Kidney capillary endothelial cell (primary cell): ENCODE measurements around the gene NCOA6.
"Not testable (repeated sequence)": the region's sequence is repeated elsewhere in the genome, so short reads cannot be mapped to it uniquely, and the experiment has no call there.

Source experiments
- DNase-seq: peaks from one replicate; pipeline ENCODE4 v3.0.0-alpha.2; 2018; ENCODE audit warnings: low spot score

NCOA6 gene

GRCh38 chr20:34719242-34720017, 106.0 kb downstream of the NCOA6 start:
- not testable (repeated sequence) for DNase-seq

- no peak for DNase-seq
These were observed 108.0 kb downstream of the NCOA6 start for GRCh38 chr20:34717230-34718095.

GRCh38 chr20:34716921-34717229, 108.6 kb downstream of the NCOA6 start:
- DNase-seq, result no peak

DNA sequence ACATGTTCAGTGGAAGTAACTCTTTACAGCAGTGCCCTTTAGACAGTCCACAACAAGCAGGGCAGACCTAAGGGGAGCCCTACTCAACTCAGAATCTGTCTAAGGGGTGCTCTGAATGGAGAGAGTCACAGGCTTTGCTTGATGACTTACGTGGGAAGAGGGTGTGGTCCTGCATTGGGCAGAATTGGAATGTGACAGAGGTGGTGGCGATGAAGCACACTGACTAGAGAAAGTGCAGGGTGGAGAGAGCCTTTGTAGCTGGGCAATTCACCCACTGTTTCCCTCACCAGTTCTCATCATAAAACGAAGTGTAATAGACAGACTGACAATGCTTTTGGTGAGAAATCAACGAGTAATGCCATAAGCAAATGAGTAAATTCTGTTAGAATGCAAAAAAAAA, 110.1 kb downstream of the NCOA6 start:
- no peak for DNase-seq

DNA sequence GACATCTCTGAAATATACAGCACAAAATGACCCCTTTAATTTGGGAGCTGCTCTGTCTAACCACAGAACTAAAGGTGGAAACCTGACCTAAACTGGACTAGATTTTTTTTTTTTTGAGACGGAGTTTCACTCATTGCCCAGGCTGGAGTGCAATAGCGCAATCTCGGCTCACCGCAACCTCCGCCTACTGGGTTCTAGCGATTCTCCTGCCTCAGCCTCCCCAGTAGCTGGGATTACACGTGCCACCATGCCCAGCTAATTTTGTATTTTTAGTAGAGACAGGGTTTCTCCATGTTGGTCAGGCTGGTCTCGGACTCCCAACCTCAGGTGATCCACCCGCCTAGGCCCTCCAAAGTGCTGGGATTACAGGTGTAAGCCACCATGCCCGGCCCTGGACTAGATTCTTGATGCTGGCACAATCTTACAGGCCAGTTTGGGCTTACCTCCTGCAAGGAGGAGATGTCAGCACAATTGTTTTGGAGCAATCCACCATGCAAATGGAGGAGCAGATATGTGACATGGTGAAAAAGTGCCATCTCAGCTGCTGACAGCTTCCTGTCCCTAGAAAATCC, 111.4 kb downstream of the NCOA6 start:
- not testable (repeated sequence) for DNase-seq

GRCh38 chr20:34713194-34713943, 112.1 kb downstream of the NCOA6 start:
- peak; percentile 94 for DNase-seq

DNA sequence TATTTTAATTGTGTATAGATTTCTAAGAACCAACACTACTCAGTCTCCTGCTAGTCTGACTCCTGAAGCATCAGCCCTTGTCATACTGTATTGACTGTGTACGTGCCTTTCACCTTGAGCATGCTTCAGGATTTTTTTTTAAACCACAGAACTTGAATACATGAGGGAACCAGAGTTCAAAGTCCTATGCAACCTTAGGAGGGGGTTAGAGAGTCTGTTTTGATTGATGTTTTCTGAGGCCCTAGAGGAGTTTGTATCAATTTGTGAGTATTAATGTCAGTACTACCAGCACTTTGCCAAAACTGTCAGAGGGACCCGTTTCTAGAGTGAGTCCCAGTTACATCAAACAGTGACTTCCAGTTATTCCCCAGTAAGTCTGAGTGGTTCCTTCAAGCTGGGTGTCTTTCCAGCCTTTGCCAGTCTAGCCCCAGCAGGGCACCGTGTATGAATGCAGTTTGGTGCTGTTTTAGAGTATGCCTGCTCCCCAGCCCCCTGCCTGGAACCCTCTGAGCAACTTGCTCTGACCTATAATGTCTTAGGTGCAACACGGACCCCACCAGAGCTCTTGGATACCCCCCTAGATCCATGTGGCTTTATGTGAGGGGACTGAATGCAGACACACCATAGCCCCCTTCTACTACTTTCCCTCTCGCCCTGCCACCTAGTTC, 112.8 kb downstream of the NCOA6 start:
- no peak for DNase-seq

DNA sequence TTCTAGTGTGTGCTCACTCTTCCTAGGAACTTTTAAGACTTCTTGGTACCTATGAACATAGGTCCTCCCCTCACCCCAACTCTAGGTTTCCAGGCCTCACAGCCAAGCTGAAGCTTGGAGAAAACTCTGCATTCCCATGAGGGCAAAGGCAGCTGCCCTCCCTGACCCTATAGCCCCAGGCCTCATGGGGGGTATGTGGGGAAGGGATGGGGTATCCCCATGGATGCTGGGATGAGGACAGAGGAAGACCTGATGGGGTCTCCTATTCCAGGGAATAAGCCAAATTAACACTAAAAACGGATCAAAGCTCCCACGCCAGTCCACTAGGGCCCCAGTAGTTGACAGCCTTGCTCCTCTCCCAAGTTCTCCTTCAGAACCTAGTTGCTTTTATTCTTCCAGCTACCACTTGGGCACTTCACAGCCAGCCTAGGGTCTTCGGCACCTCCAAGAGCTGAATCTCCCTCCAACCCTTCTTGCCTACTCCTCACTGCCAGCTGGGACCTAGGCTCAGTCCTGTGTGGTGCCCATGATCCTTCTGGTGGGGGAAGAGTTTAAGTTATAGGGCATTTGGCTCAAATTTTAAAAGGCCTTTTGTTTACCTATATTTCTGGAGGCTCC, 113.5 kb downstream of the NCOA6 start:
- DNase-seq, result no peak

DNA sequence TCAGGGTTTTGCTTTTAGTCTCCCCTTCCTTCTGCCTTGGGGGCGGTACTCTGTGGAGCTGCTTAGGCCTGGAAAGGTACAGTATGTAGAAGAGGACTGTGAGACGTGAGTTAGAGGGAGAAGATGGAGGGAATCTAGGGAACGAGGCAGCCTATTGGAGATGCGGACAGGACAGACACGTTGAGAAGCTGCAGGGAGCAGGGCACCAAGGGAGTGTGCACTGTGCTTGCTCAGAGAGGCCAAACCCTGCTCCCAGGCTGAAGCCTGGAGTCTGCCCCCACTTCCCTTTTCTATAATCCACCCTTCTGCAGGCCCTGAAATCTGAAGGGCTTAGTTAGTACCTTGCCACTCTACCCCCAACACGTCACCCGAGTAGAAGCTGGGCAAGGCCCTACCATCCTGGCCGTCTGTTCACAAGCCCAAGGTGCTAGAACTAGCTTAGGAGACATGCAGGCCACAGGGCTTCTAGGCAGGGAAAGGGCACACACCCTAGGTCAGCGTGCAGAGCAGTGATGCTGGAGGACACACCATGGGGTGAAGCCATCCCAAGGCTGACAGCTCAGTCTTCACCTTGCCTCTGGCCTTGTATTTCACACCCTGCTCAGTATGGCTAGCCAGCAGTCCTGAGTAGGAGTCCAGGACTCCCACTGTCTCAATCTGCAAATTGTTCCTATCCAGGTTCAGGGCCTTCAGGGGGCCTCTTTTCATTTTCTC, 114.4 kb downstream of the NCOA6 start:
- DNase-seq, result no peak

DNA sequence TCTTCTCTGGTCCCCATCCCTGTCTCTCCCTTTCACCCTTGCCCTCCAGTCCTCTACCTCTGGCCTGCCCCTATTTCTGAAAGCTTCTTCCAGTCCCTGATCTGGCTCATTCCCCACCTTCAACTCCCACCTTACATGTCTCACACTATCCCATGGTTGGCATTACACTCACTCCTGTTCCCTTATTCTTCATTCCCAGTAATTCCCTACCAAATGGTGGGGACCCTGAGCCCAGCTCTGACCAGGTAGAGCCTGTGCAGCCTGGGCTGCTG, 114.9 kb downstream of the NCOA6 start:
- DNase-seq, result no peak

DNA sequence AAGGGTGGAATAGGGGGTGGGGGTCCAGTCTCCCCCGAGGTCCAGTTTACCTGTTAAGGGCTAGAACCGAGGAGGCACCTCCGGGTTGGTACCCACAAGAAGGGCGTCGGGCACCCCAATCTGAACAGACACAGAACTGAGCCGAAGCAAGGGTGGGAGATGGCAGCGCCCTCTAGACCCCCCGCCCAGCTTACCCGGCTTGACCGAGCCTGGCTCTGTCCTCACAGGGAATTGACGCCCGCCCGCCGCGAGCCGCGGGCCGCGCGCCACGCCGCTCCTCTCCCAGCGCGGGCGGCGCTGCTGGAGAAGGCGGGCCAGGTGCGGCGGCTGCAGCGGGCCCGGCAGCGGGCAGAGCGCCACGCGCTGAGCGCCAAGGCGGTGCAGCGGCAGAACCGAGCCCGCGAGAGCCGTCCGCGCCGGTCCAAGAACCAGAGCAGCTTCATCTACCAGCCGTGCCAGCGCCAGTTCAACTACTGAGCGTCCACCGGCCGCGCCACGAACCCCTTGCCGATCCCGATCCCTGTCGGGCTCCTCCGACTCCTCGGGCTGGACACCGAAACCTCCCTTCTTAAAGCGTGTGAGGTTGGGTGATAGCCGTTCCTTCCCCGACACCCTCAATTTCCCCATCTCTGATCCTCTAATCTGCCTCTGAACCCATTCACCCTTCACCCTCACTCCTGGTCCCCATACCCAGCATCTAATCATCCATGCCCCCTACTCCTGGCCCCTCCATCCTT, 115.5 kb downstream of the NCOA6 start:
- no peak for DNase-seq

DNA sequence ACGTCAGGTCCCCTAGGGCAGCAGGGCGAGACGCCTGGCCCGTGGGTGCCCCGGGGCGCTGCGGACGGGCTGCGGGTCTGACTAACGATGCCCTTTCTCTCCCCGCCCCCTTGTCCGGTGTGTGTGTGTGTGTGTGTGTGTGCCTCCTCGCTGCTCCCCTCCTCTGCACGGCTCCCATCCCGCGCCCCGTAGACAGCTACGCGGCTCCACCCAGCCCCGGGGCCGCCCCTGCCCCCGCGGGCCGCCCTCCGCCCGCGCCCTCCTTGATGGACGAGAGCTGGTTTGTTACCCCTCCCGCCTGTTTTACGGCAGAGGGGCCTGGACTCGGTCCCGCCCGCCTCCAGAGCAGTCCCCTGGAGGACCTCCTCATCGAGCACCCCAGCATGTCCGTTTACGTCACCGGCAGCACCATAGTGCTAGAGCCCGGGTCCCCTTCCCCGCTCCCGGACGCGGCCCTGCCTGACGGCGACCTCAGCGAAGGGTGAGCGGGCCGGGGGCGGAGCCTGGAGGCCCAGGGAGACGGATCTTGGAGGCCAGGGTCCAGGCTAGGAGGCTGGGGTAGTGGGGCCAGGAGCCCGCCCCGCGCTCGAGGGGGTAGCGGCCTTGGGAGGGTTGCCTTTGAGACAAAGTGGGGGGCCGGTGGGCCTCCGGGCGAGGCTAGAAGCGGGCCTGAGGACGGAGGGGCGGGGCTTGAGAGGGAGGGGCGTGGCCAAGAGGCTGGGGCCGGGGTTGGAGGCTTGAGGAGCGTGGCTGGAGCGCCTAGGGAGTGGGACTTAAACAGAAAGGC, 116.2 kb downstream of the NCOA6 start:
- peak; percentile 38 for DNase-seq

GRCh38 chr20:34708621-34709043, 116.8 kb downstream of the NCOA6 start:
- DNase-seq, result no peak

DNA sequence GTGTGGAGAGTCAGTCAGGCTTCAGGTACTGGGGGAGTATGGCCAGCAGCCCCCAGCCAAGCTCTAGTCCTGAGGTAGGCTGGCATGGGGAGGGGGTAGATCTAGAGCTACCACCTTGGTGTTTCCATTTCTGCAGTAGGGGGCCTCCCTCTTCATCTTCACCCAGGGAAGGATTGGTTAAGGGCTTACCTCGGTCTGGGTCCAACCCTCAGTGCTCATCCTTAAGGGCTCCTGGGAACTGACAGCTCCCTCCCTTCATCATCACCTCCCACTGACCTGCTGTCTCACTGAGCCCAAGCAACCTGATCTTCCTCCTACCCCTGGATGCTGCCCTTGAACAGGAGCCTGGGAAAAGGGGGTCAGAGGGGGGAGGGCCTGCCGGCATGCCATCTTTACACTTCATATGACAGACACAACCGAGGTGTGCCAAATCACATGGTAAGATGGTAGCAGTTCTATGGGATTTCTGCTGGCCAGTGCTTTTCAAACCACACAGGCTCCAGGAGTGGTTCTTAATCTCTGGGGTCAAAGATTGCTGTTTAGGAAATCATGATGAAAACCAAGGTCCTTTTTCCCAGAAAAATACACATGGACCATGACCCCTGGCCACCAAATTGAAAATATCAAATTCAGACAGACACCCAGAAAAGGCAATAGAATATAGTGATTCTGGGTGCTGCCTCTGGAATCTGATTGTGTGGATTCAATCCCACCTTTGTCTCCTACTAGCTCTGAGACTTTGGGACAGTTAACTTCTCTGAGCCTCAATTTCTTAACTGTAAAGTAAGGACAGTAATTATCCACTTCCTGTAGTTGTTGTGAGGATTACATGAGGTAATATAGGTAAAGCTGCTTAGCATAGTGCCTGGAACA, 118.3 kb downstream of the NCOA6 start:
- no peak for DNase-seq

GRCh38 chr20:34706302-34706875, 119.1 kb downstream of the NCOA6 start:
- no peak for DNase-seq

DNA sequence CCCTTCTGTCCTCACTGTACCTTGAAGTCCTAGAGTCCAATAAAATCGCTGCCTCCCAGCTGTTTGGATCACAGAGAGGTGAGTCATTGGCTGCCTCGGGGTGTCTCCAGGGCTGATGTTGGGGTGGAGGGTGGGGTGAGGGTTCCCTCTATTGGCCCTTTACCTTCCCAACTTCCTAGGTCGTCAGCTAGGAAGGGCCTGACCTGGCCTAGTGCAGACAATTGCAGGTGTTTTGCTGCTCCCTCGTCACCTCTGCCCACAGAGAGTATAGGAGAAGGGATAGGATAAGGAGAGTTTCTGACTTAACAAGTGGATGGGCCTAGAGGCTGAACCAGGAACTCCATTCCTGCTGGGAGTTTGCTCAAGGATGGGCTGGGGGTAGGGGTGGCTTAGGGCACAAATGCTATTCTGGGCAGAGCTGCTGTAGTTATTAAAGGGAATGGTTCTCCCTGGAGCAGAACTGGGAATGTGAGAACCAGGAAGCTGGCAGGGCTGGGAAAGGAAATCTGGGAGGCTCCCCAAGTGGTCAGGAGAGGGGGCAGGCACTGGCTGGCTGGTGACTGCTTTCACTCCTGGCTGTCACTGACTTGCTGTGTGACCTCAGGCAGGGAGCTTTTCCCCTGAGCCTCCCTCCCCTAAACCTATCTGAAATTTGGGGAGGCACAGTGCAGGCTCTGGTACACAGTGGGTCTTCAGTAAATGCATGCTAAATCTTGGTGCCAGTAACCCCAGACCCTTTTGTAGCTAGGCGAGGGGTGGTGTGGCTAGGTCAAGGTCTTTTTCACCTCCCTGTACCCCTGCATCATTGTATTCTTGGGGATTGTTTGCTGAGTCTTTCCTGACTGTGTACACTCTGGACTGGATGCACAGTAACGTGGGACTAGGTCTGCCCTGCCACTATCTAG, 119.8 kb downstream of the NCOA6 start:
- DNase-seq, result no peak

DNA sequence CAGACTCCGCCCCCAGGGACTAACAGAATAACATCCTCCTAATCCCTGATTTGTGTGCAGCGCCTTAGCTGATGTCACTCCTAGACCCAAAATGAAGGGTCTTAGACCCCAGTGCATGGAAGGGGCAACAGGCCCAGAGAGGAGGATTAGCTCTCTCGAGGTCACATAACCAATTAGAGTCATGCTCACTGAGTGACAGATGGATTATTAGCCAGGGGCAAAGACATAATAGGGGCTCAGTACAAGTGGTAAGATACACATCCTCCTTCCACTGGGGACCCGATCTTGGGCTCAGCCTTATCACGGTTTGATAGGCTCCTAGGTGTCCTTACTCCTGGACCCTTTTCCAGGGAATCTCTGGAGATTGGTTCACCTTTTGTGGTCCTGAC, 120.4 kb downstream of the NCOA6 start:
- no peak for DNase-seq
